HT-29 (cell line): ENCODE results near the gene IVL. TPM values are rescaled to one million over a fixed set of nuclear protein-coding genes. Genes with fewer than 3 reads are reported as not detected.

ENCODE experiments used
- DNase-seq: peaks from one replicate; pipeline ENCODE4 v3.0.0-alpha.2; 2015; ENCODE audit warnings: low spot score
- total RNA-seq: library from RNA; depleted of rRNA; stranded (reverse); fragments of >200 nt; shearing (Covaris generic); gene quantifications from 2 replicates; pipeline ENCODE4 v1.2.3, GENCODE V29; 2014; rRNA removed

The IVL gene
- 2.0 and 2.2 TPM in 2 replicates for total RNA-seq

GRCh38 chr1:152907686-152908601, at the start of gene IVL:
IVL (plus strand) TSS chr1:152908546; CDS start chr1:152909798, 1,252 bp downstream.
- peak; percentile 80 for DNase-seq

GRCh38 chr1:152859696-152860095, 48.6 kb upstream of the IVL start, which contains the start of gene LCE7A:
LCE7A (plus strand) TSS chr1:152859996; CDS start chr1:152860698, 702 bp downstream.
- DNase-seq: no peak

GRCh38 chr1:152860129-152860528, 48.2 kb upstream of the IVL start:
- DNase-seq: no peak

GRCh38 chr1:152861374-152861773, 47.0 kb upstream of the IVL start:
- DNase-seq: no peak

GRCh38 chr1:152864443-152864842, 43.9 kb upstream of the IVL start:
- no peak for DNase-seq

- no peak for DNase-seq
Observed at GRCh38 chr1:152866321-152866720, 42.0 kb upstream of the IVL start.

- DNase-seq: peak; percentile 84
Observed at GRCh38 chr1:152869808-152870419, 38.4 kb upstream of the IVL start.

GRCh38 chr1:152870831-152871730, 37.3 kb upstream of the IVL start:
- peak; percentile 67 for DNase-seq

GRCh38 chr1:152871731-152872126, 36.6 kb upstream of the IVL start:
- DNase-seq: no peak

- DNase-seq: no peak
Observed at GRCh38 chr1:152873495-152873894, 34.9 kb upstream of the IVL start.

- peak; percentile 8 for DNase-seq
Observed at GRCh38 chr1:152876827-152877226, 31.5 kb upstream of the IVL start.

- DNase-seq: peak; percentile 49
Observed at GRCh38 chr1:152878042-152878441, 30.3 kb upstream of the IVL start, which contains the start of gene SMCP. SMCP (plus strand) TSS chr1:152878322; CDS start chr1:152884423, 6,101 bp downstream.

GRCh38 chr1:152879559-152880198, 28.7 kb upstream of the IVL start:
- no peak for DNase-seq

GRCh38 chr1:152880316-152880715, 28.0 kb upstream of the IVL start:
- no peak for DNase-seq

- DNase-seq: no peak
Observed at GRCh38 chr1:152880907-152881306, 27.4 kb upstream of the IVL start.

GRCh38 chr1:152884085-152884484, 24.3 kb upstream of the IVL start:
- DNase-seq: no peak

- no peak for DNase-seq
Observed at GRCh38 chr1:152884506-152884905, 23.8 kb upstream of the IVL start.

- no peak for DNase-seq
Observed at GRCh38 chr1:152884966-152885624, 23.3 kb upstream of the IVL start.

GRCh38 chr1:152886085-152886484, 22.3 kb upstream of the IVL start:
- no peak for DNase-seq

- no peak for DNase-seq
Observed at GRCh38 chr1:152886758-152887409, 21.5 kb upstream of the IVL start.
